Endothelial cell of umbilical vein (primary cell): ENCODE measurements around the gene ZFAND6. TPM values are rescaled to one million over a fixed set of nuclear protein-coding genes. Genes with fewer than 3 reads are reported as not detected.

ENCODE experiments used
- polyA plus RNA-seq, 4 experiments: library from polyadenylated mRNA; depleted of rRNA in 3 of 4; stranded (reverse) in 3 of 4; unstranded in 1 of 4; fragments of >200 nt; gene quantifications; 2 replicates each; pipeline versions ENCODE4 v1.2.1 to v1.2.3, GENCODE V29; 2011 to 2012; ENCODE audit warnings: missing spikeins in 1 of 4
- small RNA-seq: library from RNA; depleted of rRNA; stranded (forward); fragments of <200 nt; gene quantifications from one replicate; pipeline ENCODE3, GENCODE V24; 2012; ENCODE audit warnings: low replicate concordance, low read depth; ENCODE audit not compliant: insufficient read depth, insufficient read length
- total RNA-seq: library from RNA; stranded (reverse); gene quantifications from 2 replicates; pipeline ENCODE4 v1.2.3, GENCODE V29; 2021

The ZFAND6 gene
- total and polyA plus RNA-seq, 2 donors (not counting 3 experiments of a cell fraction or from before 2014, with no cell fraction given), result 50.3 to 97.9 TPM

Small RNAs within 50 kb of the gene (small RNA-seq; reads per million reads assigned to genes)
- gene RF00017, result not detected

Other genes starting within 250 kb of the ZFAND6 start
- 9.9 and 15.7 TPM in 2 replicates for gene MTHFS, start 162.7 kb upstream of the ZFAND6 start, total RNA-seq
- gene MTHFS, start 162.7 kb upstream of the ZFAND6 start, polyA plus RNA-seq, result 7.4 and 9.3 TPM in 2 replicates
- not detected in 2 replicates for gene BCL2A1, start 88.5 kb upstream of the ZFAND6 start, total RNA-seq
- not detected in 2 replicates for gene BCL2A1, start 88.5 kb upstream of the ZFAND6 start, polyA plus RNA-seq
- gene FAH, start 93.3 kb downstream of the ZFAND6 start, total RNA-seq, result 18.2 and 18.9 TPM in 2 replicates
- gene FAH, start 93.3 kb downstream of the ZFAND6 start, polyA plus RNA-seq, result 18.7 TPM in 2 replicates
- not detected in 2 replicates for gene CTXND1, start 192.5 kb downstream of the ZFAND6 start, total RNA-seq
- not detected in 2 replicates for gene CTXND1, start 192.5 kb downstream of the ZFAND6 start, polyA plus RNA-seq